SU-DHL-6 (cell line): ENCODE results near the gene COL5A1.

ENCODE experiments used
- H2AFZ ChIP-seq: fragments of 200-600 bp; sonication (generic); 2 replicates; pipeline ENCODE4 v1.6.1; 2014; ENCODE audit warnings: low read depth, mild to moderate bottlenecking, moderate library complexity, mixed read lengths, antibody characterized with exemption, low read length; ENCODE audit not compliant: severe bottlenecking
- H3F3A ChIP-seq: fragments of 200-600 bp; shearing (Covaris generic); 2 replicates; pipeline ENCODE4 v1.6.0; 2016; ENCODE audit warnings: antibody characterized with exemption, mild to moderate bottlenecking; ENCODE audit not compliant: insufficient read depth
- H3K27ac ChIP-seq: fragments of 200-600 bp; sonication (generic); 2 replicates; pipeline ENCODE4 v1.5.1; 2016; ENCODE audit warnings: low read depth, mild to moderate bottlenecking, low read length, moderate library complexity, mixed read lengths
- H3K27me3 ChIP-seq: fragments of 200-600 bp; sonication (generic), shearing (Covaris generic); 2 replicates; pipeline ENCODE4 v1.6.0; 2014; ENCODE audit warnings: mild to moderate bottlenecking, low read length
- H3K36me3 ChIP-seq: fragments of 200-600 bp; sonication (generic); 2 replicates; pipeline ENCODE4 v1.6.1; 2014; ENCODE audit warnings: mild to moderate bottlenecking, low read length, mixed read lengths
- H3K4me2 ChIP-seq: fragments of 300-600, 200-600 bp; shearing (Covaris generic), sonication (generic); 2 replicates; pipeline ENCODE4 v1.6.0; 2014; ENCODE audit warnings: low read length, low read depth, mild to moderate bottlenecking; ENCODE audit not compliant: poor library complexity, severe bottlenecking
- H3K4me3 ChIP-seq: fragments of 200-600 bp; sonication (generic); 2 replicates; pipeline ENCODE4 v1.5.1; 2014; ENCODE audit warnings: antibody characterized with exemption, low read length, mild to moderate bottlenecking, mixed read lengths; ENCODE audit not compliant: insufficient read depth, poor library complexity, severe bottlenecking
- H3K79me2 ChIP-seq: fragments of 200-600 bp; sonication (generic); 2 replicates; pipeline ENCODE4 v1.6.1; 2014; ENCODE audit warnings: mild to moderate bottlenecking, low read length, moderate library complexity; ENCODE audit not compliant: insufficient read depth
- H3K9ac ChIP-seq: fragments of 200-600 bp; sonication (generic); 2 replicates; pipeline ENCODE4 v1.7.0; 2014; ENCODE audit warnings: mild to moderate bottlenecking, low read length
- H3K9me2 ChIP-seq: fragments of 200-600 bp; sonication (generic); replicated peaks from 2 replicates; pipeline ENCODE4 v1.6.1; 2014; ENCODE audit warnings: low read length; ENCODE audit not compliant: insufficient read depth
- H3K9me3 ChIP-seq: fragments of 200-600 bp; sonication (generic); 2 replicates; pipeline ENCODE4 v1.6.1; 2014; ENCODE audit warnings: low read length, mixed read lengths; ENCODE audit not compliant: insufficient read depth
- H4K20me1 ChIP-seq: fragments of 200-600 bp; sonication (generic); 2 replicates; pipeline ENCODE4 v1.6.1; 2014; ENCODE audit warnings: low read depth, mild to moderate bottlenecking, antibody characterized with exemption, low read length, moderate library complexity, mixed read lengths
- EZH2phosphoT487 ChIP-seq: fragments of 200-600 bp; sonication (generic), shearing (Covaris generic); conservative IDR thresholded peaks from 2 replicates; pipeline ENCODE4 v1.6.1; 2018; ENCODE audit warnings: mild to moderate bottlenecking, antibody characterized with exemption, low read length, moderate library complexity, mixed read lengths
- TF ChIP-seq, protein P1 (sequence below): fragments of 200-600 bp; sonication (generic); IDR thresholded peaks from one replicate; pipeline ENCODE4 v1.5.1; 2017; ENCODE audit warnings: antibody characterized with exemption, mild to moderate bottlenecking, low read length, moderate library complexity; ENCODE audit not compliant: insufficient read depth, poor library complexity, severe bottlenecking

The COL5A1 gene

DNA sequence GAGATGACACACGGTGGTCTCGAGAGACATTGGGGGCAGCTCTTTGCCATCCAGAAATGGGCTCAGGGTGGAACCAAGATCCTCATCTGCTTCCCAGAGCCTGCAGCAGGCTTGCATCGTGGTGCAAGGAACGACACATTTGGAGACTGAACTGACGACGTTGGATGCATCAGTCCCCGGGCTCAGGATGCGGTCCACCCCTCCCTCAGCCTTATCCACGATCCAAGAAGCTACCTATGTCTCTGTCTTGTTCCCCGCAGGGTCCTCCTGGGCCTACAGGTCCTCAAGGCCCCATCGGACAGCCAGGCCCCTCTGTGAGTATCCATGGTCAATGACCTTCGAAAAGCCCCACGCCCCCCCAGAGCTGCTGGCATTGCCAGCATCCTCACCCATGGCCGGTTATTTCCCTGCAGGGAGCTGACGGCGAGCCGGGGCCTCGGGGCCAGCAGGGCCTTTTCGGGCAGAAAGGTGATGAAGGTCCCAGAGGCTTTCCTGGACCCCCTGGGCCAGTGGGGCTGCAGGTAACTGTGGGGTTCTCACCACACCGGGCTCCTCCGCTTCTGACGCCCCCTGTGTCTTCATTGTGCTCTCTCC, 169.6 kb downstream of the COL5A1 start:
- no peaks in the 10 kb centered on the region for H3K79me2 ChIP-seq
- H2AFZ ChIP-seq: no peak overlapping the region
- no peaks in the 10 kb centered on the region for H4K20me1 ChIP-seq
- no peak overlapping the region for H3K4me2 ChIP-seq
- H3K27ac ChIP-seq: no peak overlapping the region
- H3F3A ChIP-seq: no peaks in the 10 kb centered on the region
- H3K27me3 ChIP-seq: no peaks in the 10 kb centered on the region
- no peaks in the 10 kb centered on the region for H3K36me3 ChIP-seq
- no peak overlapping the region for H3K4me3 ChIP-seq
- H3K9ac ChIP-seq: no peak overlapping the region
- no peak for TF ChIP-seq EZH2phosphoT487
- TF ChIP-seq, protein P1, sequence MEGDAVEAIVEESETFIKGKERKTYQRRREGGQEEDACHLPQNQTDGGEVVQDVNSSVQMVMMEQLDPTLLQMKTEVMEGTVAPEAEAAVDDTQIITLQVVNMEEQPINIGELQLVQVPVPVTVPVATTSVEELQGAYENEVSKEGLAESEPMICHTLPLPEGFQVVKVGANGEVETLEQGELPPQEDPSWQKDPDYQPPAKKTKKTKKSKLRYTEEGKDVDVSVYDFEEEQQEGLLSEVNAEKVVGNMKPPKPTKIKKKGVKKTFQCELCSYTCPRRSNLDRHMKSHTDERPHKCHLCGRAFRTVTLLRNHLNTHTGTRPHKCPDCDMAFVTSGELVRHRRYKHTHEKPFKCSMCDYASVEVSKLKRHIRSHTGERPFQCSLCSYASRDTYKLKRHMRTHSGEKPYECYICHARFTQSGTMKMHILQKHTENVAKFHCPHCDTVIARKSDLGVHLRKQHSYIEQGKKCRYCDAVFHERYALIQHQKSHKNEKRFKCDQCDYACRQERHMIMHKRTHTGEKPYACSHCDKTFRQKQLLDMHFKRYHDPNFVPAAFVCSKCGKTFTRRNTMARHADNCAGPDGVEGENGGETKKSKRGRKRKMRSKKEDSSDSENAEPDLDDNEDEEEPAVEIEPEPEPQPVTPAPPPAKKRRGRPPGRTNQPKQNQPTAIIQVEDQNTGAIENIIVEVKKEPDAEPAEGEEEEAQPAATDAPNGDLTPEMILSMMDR: no peak
- no peaks in the 10 kb centered on the region for H3K9me2 ChIP-seq
- H3K9me3 ChIP-seq: no peaks in the 10 kb centered on the region

GRCh38 chr9:134811673-134812342, 170.2 kb downstream of the COL5A1 start:
- Histone ChIP-seq H3K27ac (no peak overlapping the region), H3K36me3 (no peaks in the 10 kb centered on the region), H3K4me3 (no peak overlapping the region)

GRCh38 chr9:134812343-134812673, 170.7 kb downstream of the COL5A1 start:
- Histone ChIP-seq H3K9ac (no peak overlapping the region), H3K9me3 (no peaks in the 10 kb centered on the region), H3K9me2 (no peaks in the 10 kb centered on the region), H3K79me2 (no peaks in the 10 kb centered on the region), H3K27me3 (no peaks in the 10 kb centered on the region), H3K4me3 (no peak overlapping the region), H3K27ac (no peak overlapping the region), H3K4me2 (no peak overlapping the region), H3F3A (no peaks in the 10 kb centered on the region), H3K36me3 (no peaks in the 10 kb centered on the region), H4K20me1 (no peaks in the 10 kb centered on the region), H2AFZ (no peak overlapping the region)
- TF ChIP-seq, protein P1: no peak
- no peak for TF ChIP-seq EZH2phosphoT487

More at GRCh38 chr9:134811673-134812342, 170.2 kb downstream of the COL5A1 start:
- Histone ChIP-seq H3K4me2 (no peak overlapping the region), H3K9me3 (no peaks in the 10 kb centered on the region), H2AFZ (no peak overlapping the region), H3K79me2 (no peaks in the 10 kb centered on the region), H3K9me2 (no peaks in the 10 kb centered on the region), H4K20me1 (no peaks in the 10 kb centered on the region), H3F3A (no peaks in the 10 kb centered on the region), H3K9ac (no peak overlapping the region), H3K27me3 (no peaks in the 10 kb centered on the region)
- TF ChIP-seq EZH2phosphoT487: no peak
- TF ChIP-seq, protein P1: no peak
